Left cardiac atrium (tissue), 4 donors: ENCODE data around the gene CCNF. TPM values are rescaled to one million over a fixed set of nuclear protein-coding genes. Genes with fewer than 3 reads are reported as not detected.

Experiments
- ATAC-seq, 2 donors: fragments of 200-7000 bp; cut with Tn5 transposase; one replicate each; pipeline ENCODE4 v1.9.1; 2020; ENCODE audit warnings: mild to moderate bottlenecking in 2 of 2, moderate library complexity in 2 of 2
- DNase-seq: peaks from one replicate; pipeline ENCODE4 v3.0.0-alpha.2; 2020
- intact Hi-C, 2 donors: fragments of 100-400 bp; cut with DNase I; formaldehyde crosslinking; loops; one replicate each; pipeline versions ENCODE4 v1.14.1 to v1.15.1; 2022 to 2023
- total RNA-seq, 2 donors: library from RNA; stranded (reverse); fragmentation: NEBNext Ultra II Directional; extraction: Animal tissue kit (Norgen Biotek cat#: 25700); gene quantifications; one replicate each; pipeline ENCODE4 v1.2.1, GENCODE V29; 2021
- donor health status: DM: no; HTN: yes; CAD: no.
- donor health status: DM: no; HTN: yes; CAD: no; lungs with severe emphysema.
- donor health status: DM: yes; HTN: yes; CAD: no.
- donor health status: Dilated cardiomyopathy.

CCNF gene
- total RNA-seq, 2 donors from 2014 or later, result 1.6 to 2.1 TPM

- peak; percentile 3 to 9 for ATAC-seq
- no peak for DNase-seq
- intact Hi-C loops, result no loop called here
These were observed 39.6 kb downstream of the CCNF start for GRCh38 chr16:2468725-2469398.

GRCh38 chr16:2469399-2470233, 40.4 kb downstream of the CCNF start:
- DNase-seq, result no peak
- intact Hi-C loops, result no loop called here
- no peak for ATAC-seq

- DNase-seq (no peak), ATAC-seq (no peak)
- intact Hi-C loops, result no loop called here
These were observed 41.0 kb downstream of the CCNF start for GRCh38 chr16:2470234-2470601.

GRCh38 chr16:2470603-2471015, 41.4 kb downstream of the CCNF start:
- intact Hi-C loops, result no loop called here
- DNase-seq, result no peak
- no peak for ATAC-seq

GRCh38 chr16:2471016-2471652, 41.9 kb downstream of the CCNF start, which contains the start of gene NTN3:
Gene NTN3, plus strand, starts transcription at chr16:2471297. Its CDS starts 405 bp downstream, at chr16:2471702.
- peak in 1 of 2 donors; percentile 2 for ATAC-seq
- intact Hi-C loops, result no loop called here
- no peak for DNase-seq

GRCh38 chr16:2471653-2472487, 42.6 kb downstream of the CCNF start:
- no peak for DNase-seq
- intact Hi-C loops, result no loop called here
- no peak for ATAC-seq

- intact Hi-C loops, result no loop called here
- no peak for ATAC-seq
- DNase-seq, result no peak
These were observed 43.2 kb downstream of the CCNF start for GRCh38 chr16:2472488-2472864.

GRCh38 chr16:2472885-2473445, 43.7 kb downstream of the CCNF start:
- ATAC-seq, result no peak
- intact Hi-C loops, result no loop called here
- DNase-seq, result no peak

- ATAC-seq (no peak), DNase-seq (no peak)
- intact Hi-C loops, result no loop called here
These were observed 44.2 kb downstream of the CCNF start for GRCh38 chr16:2473446-2473926.

- ATAC-seq, result peak; percentile 64 to 66
- DNase-seq, result peak; percentile 64
- intact Hi-C loops, result no loop called here
These were observed 45.0 kb downstream of the CCNF start for GRCh38 chr16:2473999-2474876.

GRCh38 chr16:2474877-2475412, 45.7 kb downstream of the CCNF start, which contains the start of gene TBC1D24:
Gene TBC1D24, plus strand, starts transcription at chr16:2475127. Its CDS starts 21,022 bp downstream, at chr16:2496149.
- intact Hi-C loops, result no loop called here
- ATAC-seq, result peak; percentile 90 to 92
- DNase-seq, result peak; percentile 88

GRCh38 chr16:2475413-2476344, 46.4 kb downstream of the CCNF start:
- no peak for DNase-seq
- ATAC-seq, result no peak

GRCh38 chr16:2476345-2476720, 47.1 kb downstream of the CCNF start:
- no peak for DNase-seq
- ATAC-seq, result no peak
- intact Hi-C loops, result no loop called here

More at GRCh38 chr16:2475413-2476344, 46.4 kb downstream of the CCNF start:
- intact Hi-C loops, result no loop called here

- no peak for ATAC-seq
- no peak for DNase-seq
- intact Hi-C loops, result no loop called here
These were observed 47.5 kb downstream of the CCNF start for GRCh38 chr16:2476741-2477140.

- no peak for ATAC-seq
- no peak for DNase-seq
- intact Hi-C loops, result no loop called here
These were observed 48.1 kb downstream of the CCNF start for GRCh38 chr16:2477327-2477726.

GRCh38 chr16:2478279-2478678, 49.0 kb downstream of the CCNF start:
- intact Hi-C loops, result no loop called here
- ATAC-seq, result no peak
- no peak for DNase-seq
